Measurements from ENCODE around the gene EFNA5. TPM values are rescaled to one million over a fixed set of nuclear protein-coding genes. Genes with fewer than 3 reads are reported as not detected.

EFNA5 gene
- total RNA-seq, 1 experiment from 2014 or later: 216 TPM

DNA sequence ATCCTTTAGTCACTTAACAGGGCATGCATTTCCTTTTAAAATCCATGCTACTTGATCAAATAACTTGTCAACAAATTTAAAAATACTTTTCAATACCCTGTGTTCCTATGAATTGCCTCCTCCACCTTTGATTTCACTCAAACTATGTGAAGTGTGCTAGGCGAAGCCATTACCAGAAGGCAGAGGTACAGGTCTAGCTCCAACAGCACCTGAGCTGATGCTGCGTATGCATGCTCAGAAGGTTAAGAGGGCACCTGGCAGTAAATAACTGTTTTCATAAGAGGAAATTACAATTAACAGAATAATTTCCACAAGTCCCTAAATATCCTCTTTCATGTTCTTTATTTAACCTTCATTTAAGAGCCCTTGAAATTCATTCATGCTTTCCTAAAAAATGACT, 251.8 kb downstream of the EFNA5 start:
- Mint-ChIP-seq H3K4me3 (ENCODE audit: low read depth, unreplicated experiment) (no peak overlapping the region), H3K9me3 (ENCODE audit: low read depth, unreplicated experiment) (no peaks in the 10 kb centered on the region), H3K4me1 (ENCODE audit: low read depth, unreplicated experiment) (peaks cover 77% of the 10 kb centered on the region), H3K27me3 (ENCODE audit: unreplicated experiment) (no peaks in the 10 kb centered on the region), H3K36me3 (ENCODE audit: insufficient read depth, unreplicated experiment) (peaks cover 38% of the 10 kb centered on the region), H3K27ac (ENCODE audit: unreplicated experiment) (peak overlapping the region; percentile 41)
- intact Hi-C loops (cut with micrococcal nuclease; ENCODE audit: unreplicated experiment): loop anchor here (5.0 kb wide), 2 partner anchors 48 to 153 kb away; no protein-coding TSS in a partner anchor
- CTCF ChIA-PET: no interaction called here
- BruUV-seq (replicated peaks): no TSS peak
- TF ChIP-seq, protein P1, sequence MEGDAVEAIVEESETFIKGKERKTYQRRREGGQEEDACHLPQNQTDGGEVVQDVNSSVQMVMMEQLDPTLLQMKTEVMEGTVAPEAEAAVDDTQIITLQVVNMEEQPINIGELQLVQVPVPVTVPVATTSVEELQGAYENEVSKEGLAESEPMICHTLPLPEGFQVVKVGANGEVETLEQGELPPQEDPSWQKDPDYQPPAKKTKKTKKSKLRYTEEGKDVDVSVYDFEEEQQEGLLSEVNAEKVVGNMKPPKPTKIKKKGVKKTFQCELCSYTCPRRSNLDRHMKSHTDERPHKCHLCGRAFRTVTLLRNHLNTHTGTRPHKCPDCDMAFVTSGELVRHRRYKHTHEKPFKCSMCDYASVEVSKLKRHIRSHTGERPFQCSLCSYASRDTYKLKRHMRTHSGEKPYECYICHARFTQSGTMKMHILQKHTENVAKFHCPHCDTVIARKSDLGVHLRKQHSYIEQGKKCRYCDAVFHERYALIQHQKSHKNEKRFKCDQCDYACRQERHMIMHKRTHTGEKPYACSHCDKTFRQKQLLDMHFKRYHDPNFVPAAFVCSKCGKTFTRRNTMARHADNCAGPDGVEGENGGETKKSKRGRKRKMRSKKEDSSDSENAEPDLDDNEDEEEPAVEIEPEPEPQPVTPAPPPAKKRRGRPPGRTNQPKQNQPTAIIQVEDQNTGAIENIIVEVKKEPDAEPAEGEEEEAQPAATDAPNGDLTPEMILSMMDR (IDR thresholded peaks at IDR 0.05; ENCODE audit: unreplicated experiment): no peak
- no peak for DNase-seq

DNA sequence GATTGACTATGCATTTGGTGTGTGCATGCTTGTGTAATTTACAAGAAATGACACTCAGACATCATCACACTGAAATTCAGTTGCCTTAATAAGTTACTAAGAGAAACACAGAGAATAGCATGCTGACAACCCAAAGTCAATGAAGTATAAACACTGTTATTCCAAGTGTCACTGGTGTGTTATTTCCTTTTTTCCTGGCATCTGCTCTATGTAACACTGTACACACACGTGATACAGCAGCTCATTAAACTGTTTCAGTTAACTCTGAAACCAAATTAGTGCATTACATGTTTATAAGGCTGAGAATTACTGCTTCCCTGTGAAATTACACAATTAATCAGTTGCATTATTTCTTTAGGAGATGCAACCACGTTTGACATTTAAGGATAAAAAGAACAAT, 252.7 kb downstream of the EFNA5 start:
- Mint-ChIP-seq H3K36me3 (ENCODE audit: insufficient read depth, unreplicated experiment) (peaks cover 32% of the 10 kb centered on the region), H3K9me3 (ENCODE audit: low read depth, unreplicated experiment) (no peaks in the 10 kb centered on the region), H3K4me1 (ENCODE audit: low read depth, unreplicated experiment) (peaks cover 83% of the 10 kb centered on the region), H3K27ac (ENCODE audit: unreplicated experiment) (peak overlapping the region; percentile 41), H3K4me3 (ENCODE audit: low read depth, unreplicated experiment) (peak overlapping the region; percentile 13), H3K27me3 (ENCODE audit: unreplicated experiment) (no peaks in the 10 kb centered on the region)
- CTCF ChIA-PET: no interaction called here
- no peak for DNase-seq
- intact Hi-C loops (cut with micrococcal nuclease; ENCODE audit: unreplicated experiment): loop anchor here (5.0 kb wide), 2 partner anchors 49 to 154 kb away; no protein-coding TSS in a partner anchor
- no TSS peak for BruUV-seq (replicated peaks)
- TF ChIP-seq, protein P1 (IDR thresholded peaks at IDR 0.05; ENCODE audit: unreplicated experiment): no peak

DNA sequence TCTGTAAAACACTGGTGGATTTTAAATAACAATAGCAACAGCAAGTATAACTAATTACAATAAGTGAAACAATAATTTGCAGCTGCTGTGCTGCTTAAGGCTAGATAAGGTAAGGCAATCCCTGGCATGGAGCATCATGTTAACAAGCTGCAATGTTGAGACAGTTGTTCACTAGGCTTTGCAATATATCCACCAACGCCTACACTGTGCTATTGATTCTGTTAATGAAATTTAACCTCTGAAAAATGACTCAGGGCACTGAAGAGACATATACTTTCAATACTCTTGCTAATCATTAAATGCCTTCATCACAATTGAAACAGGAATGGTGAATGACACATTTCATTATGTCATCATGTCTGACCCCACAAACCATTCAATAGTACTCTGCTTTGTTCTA, 255.0 kb downstream of the EFNA5 start:
- Mint-ChIP-seq H3K36me3 (ENCODE audit: insufficient read depth, unreplicated experiment) (peaks cover 38% of the 10 kb centered on the region), H3K27me3 (ENCODE audit: unreplicated experiment) (no peaks in the 10 kb centered on the region), H3K9me3 (ENCODE audit: low read depth, unreplicated experiment) (no peaks in the 10 kb centered on the region), H3K4me3 (ENCODE audit: low read depth, unreplicated experiment) (peak overlapping the region; percentile 1), H3K27ac (ENCODE audit: unreplicated experiment) (peak overlapping the region; percentile 41), H3K4me1 (ENCODE audit: low read depth, unreplicated experiment) (peaks cover 80% of the 10 kb centered on the region)
- intact Hi-C loops (cut with micrococcal nuclease; ENCODE audit: unreplicated experiment): loop anchor here (2.0 to 5.0 kb wide), 3 partner anchors 27 to 157 kb away; no protein-coding TSS in a partner anchor
- no TSS peak for BruUV-seq (replicated peaks)
- TF ChIP-seq, protein P1 (IDR thresholded peaks at IDR 0.05; ENCODE audit: unreplicated experiment): no peak
- no peak for DNase-seq
- CTCF ChIA-PET: interaction anchor here (1.0 to 2.3 kb wide), 2 partner anchors 12 to 26 kb away, joined by 3 to 6 read pairs; no protein-coding TSS in a partner anchor

DNA sequence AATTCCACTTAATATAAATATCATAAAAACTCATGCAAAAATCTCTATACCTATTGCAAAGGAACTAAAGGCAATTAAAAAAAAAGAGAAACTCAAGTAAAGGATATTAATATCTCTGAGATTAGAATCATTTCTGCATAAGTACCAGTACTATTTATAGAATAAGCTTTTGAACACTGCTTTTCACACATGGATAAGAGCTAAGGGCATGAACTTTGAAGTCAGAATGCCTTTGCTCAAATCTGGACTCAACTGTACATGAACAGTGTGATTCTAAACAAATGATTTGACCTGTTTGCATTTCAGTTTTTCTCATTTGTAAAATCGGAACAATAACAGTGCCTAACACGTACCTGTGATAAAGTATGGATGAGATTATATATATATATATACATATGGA, 255.9 kb downstream of the EFNA5 start:
- BruUV-seq (replicated peaks): no TSS peak
- peaks cover 34% of the 10 kb centered on the region for H3K36me3 Mint-ChIP-seq (ENCODE audit: insufficient read depth, unreplicated experiment)
- TF ChIP-seq, protein P1 (IDR thresholded peaks at IDR 0.05; ENCODE audit: unreplicated experiment): no peak
- H3K9me3 Mint-ChIP-seq (ENCODE audit: low read depth, unreplicated experiment): no peaks in the 10 kb centered on the region
- CTCF ChIA-PET: interaction anchor here (2.3 kb wide), 1 partner anchor 11 kb away, joined by 6 read pairs; no protein-coding TSS in a partner anchor
- intact Hi-C loops (cut with micrococcal nuclease; ENCODE audit: unreplicated experiment): loop anchor here (5.0 kb wide), 2 partner anchors 52 to 157 kb away; no protein-coding TSS in a partner anchor
- peak overlapping the region; percentile 1 for H3K4me3 Mint-ChIP-seq (ENCODE audit: low read depth, unreplicated experiment)
- H3K27me3 Mint-ChIP-seq (ENCODE audit: unreplicated experiment): no peaks in the 10 kb centered on the region
- H3K4me1 Mint-ChIP-seq (ENCODE audit: low read depth, unreplicated experiment): peaks cover 86% of the 10 kb centered on the region
- DNase-seq: no peak
- H3K27ac Mint-ChIP-seq (ENCODE audit: unreplicated experiment): peak overlapping the region; percentile 41

Data from Calu3 (cell line).